GM18505 (cell line): ENCODE measurements around the gene FBXL16.
"Not testable (repeated sequence)": the region's sequence is repeated elsewhere in the genome, so short reads cannot be mapped to it uniquely, and the experiment has no call there.

ENCODE experiments used
- ATAC-seq: cut with Tn5 transposase; IDR thresholded peaks from one replicate; pipeline ENCODE4 v1.9.1; 2021; ENCODE audit not compliant: unreplicated experiment
- POLR2A ChIP-seq: IDR thresholded peaks from 4 replicates; pipeline ENCODE4 v1.6.1; 2011; ENCODE audit warnings: borderline replicate concordance; ENCODE audit not compliant: insufficient read depth, insufficient read length; ENCODE audit errors: extremely low read depth

The FBXL16 gene

GRCh38 chr16:704552-705380 is 835 bp downstream of the FBXL16 start:
- TF ChIP-seq POLR2A: no peak
- no peak for ATAC-seq

GRCh38 chr16:704047-704446 is 1.6 kb downstream of the FBXL16 start:
- no peak for ATAC-seq
- no peak for TF ChIP-seq POLR2A

GRCh38 chr16:703406-703805 is 2.2 kb downstream of the FBXL16 start:
- no peak for ATAC-seq

GRCh38 chr16:702341-702740 is 3.3 kb downstream of the FBXL16 start:
- no peak for TF ChIP-seq POLR2A
- no peak for ATAC-seq

More at GRCh38 chr16:703406-703805, 2.2 kb downstream of the FBXL16 start:
- TF ChIP-seq POLR2A: no peak

GRCh38 chr16:700684-701584 is 4.7 kb downstream of the FBXL16 start:
- no peak for ATAC-seq

GRCh38 chr16:698911-699671 is 6.5 kb downstream of the FBXL16 start:
- ATAC-seq: no peak

More at GRCh38 chr16:700684-701584, 4.7 kb downstream of the FBXL16 start:
- no peak for TF ChIP-seq POLR2A

GRCh38 chr16:695355-696089 is 10.1 kb downstream of the FBXL16 start:
- ATAC-seq: no peak

More at GRCh38 chr16:698911-699671, 6.5 kb downstream of the FBXL16 start:
- TF ChIP-seq POLR2A: no peak

GRCh38 chr16:694863-695354 is 10.7 kb downstream of the FBXL16 start:
- ATAC-seq: no peak
- TF ChIP-seq POLR2A: no peak

More at GRCh38 chr16:695355-696089, 10.1 kb downstream of the FBXL16 start:
- no peak for TF ChIP-seq POLR2A

GRCh38 chr16:694187-694862 is 11.3 kb downstream of the FBXL16 start:
- ATAC-seq: no peak
- TF ChIP-seq POLR2A: no peak

GRCh38 chr16:693766-694165 is 11.8 kb downstream of the FBXL16 start:
- no peak for TF ChIP-seq POLR2A
- no peak for ATAC-seq

GRCh38 chr16:693364-693763 is 12.2 kb downstream of the FBXL16 start:
- ATAC-seq: no peak
- no peak for TF ChIP-seq POLR2A

- no peak for TF ChIP-seq POLR2A
- ATAC-seq: no peak
These were observed 13.1 kb downstream of the FBXL16 start for GRCh38 chr16:692356-693108.

- ATAC-seq: not testable (repeated sequence)
These were observed 14.4 kb downstream of the FBXL16 start for GRCh38 chr16:691242-691641.
